Stimulated activated CD8-positive, alpha-beta memory T cell treated with anti-CD3 and anti-CD28 coated beads, Interleukin-4, amount 100 ng/mL, for 48 hours (primary cell): ENCODE results near the gene LHX2.
"Not testable (repeated sequence)": the region's sequence is repeated elsewhere in the genome, so short reads cannot be mapped to it uniquely, and the experiment has no call there.

Source experiments
- DNase-seq: peaks from one replicate; pipeline ENCODE4 v3.0.0-alpha.2; 2020

LHX2 gene

GRCh38 chr9:124011460-124012301 lies at the start of gene LHX2:
LHX2 (plus strand) TSS chr9:124011768; CDS start chr9:124012349, 581 bp downstream.
- peak; percentile 68 for DNase-seq

DNA sequence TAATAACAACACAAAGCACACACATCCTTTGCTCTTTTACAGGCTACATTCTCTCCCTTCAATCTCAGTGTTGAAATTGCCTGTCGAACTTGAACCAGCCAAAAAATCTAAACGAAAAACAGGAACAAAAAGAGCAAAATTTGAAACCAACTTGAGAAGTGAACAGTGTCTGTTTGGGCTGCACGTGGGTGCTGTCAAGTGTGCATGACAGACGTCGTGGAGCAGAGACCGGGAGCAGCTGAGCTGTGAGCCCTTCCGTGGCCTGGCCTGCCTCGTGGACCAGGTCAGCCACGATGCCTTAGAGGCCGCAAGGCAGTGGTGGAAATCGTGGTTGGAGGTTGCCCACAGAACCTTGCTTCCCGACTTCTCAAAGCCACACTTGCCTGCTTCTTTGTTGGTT lies 46.8 kb upstream of the LHX2 start:
- DNase-seq = no peak

DNA sequence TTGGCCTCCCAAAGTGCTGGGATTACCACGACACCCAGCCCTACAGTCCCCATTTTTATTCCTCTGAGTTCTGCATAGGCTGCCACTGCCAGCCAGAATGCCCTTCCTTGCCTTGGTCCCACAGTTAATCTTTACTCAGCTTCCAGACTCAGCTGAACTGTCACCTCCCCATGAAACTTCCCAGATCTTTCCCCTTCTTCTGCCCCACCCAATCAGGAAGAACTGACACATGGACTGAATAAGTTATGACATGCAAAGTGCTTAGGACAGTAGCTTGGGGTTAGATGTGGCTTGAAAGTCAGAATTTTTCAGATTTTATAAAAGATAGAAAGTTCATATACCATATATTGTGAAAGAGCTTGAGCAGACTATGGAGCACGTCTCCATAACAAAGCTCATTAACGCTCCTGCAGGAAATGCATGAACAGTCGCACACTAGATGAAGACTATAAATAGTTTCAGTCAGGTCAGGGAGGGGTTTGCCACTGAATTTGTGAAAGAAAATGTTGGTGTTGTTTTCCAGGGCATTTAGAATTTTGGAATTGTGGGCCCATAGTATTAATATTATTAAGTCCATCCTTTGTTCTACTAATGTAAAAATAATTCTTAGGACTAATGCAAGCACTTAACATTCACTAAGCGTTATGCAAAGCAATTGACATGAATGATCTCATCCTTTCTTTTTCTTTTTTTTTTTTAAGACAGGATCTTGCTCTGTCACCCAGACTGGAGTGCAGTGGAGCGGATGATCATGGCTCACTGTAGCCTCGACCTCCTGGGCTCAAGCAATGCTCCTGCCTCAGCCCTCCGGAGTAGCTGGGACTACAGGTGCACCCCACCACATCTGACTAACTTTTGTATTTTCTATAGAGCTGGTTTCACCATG lies 45.5 kb upstream of the LHX2 start:
- DNase-seq = no peak

- DNase-seq = no peak
These were observed 44.2 kb upstream of the LHX2 start for GRCh38 chr9:123967323-123967722.

DNA sequence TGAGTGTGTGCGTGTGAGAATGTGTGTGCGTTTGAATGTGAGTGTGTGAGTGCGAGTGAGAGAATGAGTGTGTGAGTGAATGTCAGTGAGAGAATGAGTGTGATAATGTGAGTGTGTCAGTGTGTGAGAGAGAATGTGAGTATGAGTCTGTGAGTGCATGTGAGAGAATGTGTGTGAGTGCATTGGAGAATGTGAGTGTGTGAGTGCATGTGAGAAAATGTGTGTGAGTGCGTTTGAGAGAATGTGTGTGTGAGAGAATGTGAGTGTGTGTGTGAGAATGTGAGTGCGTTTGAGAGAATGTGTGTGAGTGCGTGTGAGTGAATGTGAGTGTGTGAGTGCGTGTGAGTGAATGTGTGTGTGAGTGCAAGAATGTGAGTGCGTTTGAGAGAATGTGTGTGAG lies 39.0 kb upstream of the LHX2 start:
- no peak for DNase-seq

DNA sequence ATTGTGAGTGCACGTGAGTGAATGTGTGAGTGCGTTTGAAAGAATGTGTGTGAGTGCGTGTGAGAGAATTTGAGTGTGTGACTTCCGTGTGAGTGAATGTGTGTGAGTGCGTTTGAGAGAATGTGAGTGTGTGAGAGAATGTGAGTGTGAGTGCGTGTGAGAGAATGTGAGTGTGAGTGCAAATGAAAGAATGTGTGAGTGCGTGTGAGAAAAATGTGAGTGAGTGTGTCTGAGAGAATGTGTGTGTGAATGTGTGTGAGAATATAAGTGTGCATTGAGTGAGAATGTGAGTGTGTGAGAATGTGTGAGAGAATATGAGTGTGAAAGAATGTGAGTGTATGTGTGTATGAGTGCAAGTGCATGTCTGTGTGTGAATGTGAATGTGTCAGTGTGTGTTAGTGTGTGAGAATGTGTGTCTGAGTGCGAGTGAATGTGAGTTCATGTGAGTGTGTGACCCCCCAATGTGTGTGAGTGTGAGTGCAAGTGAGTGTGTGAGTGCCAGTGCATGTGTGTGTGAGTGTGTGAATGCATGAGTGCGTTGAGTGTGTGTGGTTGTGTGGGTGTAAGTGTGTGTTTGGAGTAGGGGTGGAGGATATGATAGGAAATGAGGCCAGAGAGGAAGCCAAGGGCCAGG lies 37.9 kb upstream of the LHX2 start:
- no peak for DNase-seq

- no peak for DNase-seq
These were observed 37.1 kb upstream of the LHX2 start for GRCh38 chr9:123974471-123974870.

GRCh38 chr9:123975871-123976270 lies 35.7 kb upstream of the LHX2 start:
- no peak for DNase-seq

DNA sequence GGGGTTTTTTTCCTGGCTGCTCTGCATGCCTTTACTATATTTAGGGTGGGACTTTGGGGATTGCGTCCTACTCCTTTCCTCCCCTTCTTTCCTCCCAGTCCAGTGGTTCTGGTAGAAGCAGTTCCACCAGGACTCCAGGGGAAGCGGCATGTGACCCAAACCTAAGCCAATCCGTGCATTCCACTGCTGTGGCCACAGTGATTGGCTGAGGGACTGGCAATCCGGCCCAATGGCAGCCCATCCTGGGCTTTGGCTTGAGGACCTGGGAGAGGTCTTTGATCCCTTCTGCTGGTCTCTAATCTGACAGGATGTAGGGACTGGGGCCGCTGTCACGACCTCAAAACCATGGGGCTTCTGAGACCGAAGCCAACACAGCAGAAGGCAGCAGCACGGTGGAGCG lies 35.0 kb upstream of the LHX2 start:
- DNase-seq = not testable (repeated sequence)

- no peak for DNase-seq
These were observed 32.6 kb upstream of the LHX2 start for GRCh38 chr9:123978981-123979380.

GRCh38 chr9:123982535-123982934 lies 29.0 kb upstream of the LHX2 start:
- no peak for DNase-seq

GRCh38 chr9:123983047-123983446 lies 28.5 kb upstream of the LHX2 start:
- DNase-seq = no peak

- DNase-seq = no peak
These were observed 26.8 kb upstream of the LHX2 start for GRCh38 chr9:123984802-123985201.

GRCh38 chr9:123985869-123986268 lies 25.7 kb upstream of the LHX2 start:
- DNase-seq = no peak

DNA sequence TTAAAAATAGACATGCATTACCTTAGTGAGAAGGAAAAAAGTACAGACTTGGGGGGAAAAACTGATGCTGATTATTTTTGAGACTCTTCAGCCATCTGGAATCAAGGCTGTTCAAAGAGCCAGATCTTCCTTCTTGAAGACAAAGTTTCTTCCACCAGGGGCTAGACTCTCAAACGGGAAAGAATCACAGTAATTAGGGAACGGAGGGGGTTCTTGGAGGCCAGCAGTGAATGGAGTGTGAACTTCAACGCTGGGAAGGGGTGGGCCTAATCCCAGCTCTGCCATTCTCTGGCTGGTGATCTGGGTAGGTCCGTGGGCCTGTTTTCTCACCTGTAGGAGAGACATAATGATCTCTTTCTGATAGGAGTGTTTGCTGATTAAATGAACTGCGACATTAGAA lies 21.1 kb upstream of the LHX2 start:
- no peak for DNase-seq

GRCh38 chr9:123992679-123993078 lies 18.9 kb upstream of the LHX2 start:
- not testable (repeated sequence) for DNase-seq

DNA sequence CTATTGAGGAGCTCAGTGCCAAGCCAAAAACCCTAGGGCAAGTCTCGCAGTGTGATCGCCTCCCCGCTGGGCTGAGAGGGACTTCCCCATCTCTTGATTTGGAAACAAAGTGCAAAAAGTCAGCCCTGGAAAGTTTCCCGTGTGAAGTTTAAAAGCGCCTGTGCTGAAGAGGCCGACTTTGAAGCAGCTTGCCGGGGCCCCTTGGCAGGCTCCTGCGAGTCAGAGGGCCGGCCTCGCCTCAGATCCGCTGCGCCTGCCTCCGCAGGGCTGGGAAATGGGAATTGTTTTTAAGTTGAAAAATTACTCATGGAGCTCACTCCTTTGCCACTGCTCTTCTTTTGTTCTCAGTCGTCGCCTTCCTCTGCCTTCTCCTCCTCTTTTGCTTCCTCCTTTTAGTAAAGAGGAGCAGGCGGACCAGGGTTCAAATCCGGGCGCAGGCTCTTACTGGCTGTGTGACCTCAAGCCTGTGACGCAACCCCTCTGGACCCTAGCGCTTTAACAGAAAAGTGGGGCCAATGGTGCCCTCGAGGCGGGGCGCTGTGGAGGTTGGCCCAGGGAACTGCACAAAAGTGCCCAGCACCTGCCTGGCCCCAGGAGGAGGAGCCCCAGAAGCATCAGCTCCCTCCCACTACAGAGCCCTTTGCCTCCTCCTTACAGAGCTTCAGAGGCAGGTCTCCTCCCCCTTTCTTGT lies 14.7 kb upstream of the LHX2 start:
- DNase-seq = peak; percentile 65

DNA sequence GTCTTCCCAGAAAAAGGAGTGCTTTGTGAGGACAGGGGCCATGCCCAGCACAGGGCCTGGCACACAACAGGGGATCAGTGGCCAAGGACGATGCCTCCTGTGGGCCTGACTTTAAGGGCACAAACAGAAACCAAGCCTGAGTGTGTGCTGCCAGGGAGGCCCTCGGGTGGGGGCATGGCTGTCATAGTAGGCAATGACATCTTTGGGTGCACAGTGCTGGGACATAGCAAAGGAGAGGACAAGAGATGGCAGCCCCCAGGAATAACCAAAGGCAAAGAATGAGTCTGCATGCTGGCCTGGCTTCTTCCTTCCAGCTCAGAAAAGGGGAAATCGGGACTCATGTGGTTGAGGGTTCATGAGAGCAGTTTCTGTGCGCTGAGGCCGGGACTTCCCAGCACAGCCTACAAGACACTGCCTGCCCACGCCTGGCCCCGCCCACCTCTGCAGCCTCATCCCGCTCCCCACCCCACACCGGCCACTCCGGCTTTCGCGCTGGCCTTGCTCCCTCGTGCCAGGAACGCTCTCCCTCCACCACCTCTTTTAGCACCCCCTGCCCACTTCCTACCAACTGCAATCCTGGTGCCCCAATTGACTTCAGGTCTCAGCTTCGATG lies 13.8 kb upstream of the LHX2 start:
- DNase-seq = peak; percentile 56

- DNase-seq = no peak
These were observed 13.2 kb upstream of the LHX2 start for GRCh38 chr9:123998278-123998925.

- DNase-seq = no peak
These were observed 12.5 kb upstream of the LHX2 start for GRCh38 chr9:123998970-123999621.

- no peak for DNase-seq
These were observed 11.9 kb upstream of the LHX2 start for GRCh38 chr9:123999661-124000060.
